ENCODE measurements around the gene SYNDIG1. TPM values are rescaled to one million over a fixed set of nuclear protein-coding genes. Genes with fewer than 3 reads are reported as not detected.

SYNDIG1 gene
- total RNA-seq, 1 experiment from 2014 or later = not detected

- H3K9me3 Mint-ChIP-seq (ENCODE audit: unreplicated experiment) = no peaks in the 10 kb centered on the region
- Histone ChIP-seq H3K4me1 (no peaks in the 10 kb centered on the region), H3K27me3 (replicated peaks; ENCODE audit: control insufficient read depth, insufficient read depth, low read length) (no peaks in the 10 kb centered on the region; the same call in 1 of the 2 replicates), H3K36me3 (ENCODE audit: control insufficient read depth, insufficient read depth, low read length) (no peaks in the 10 kb centered on the region), H3K4me3 (ENCODE audit: low read depth, low read length) (no peak overlapping the region), H3K9me3 (no peaks in the 10 kb centered on the region)
- H3K27ac Mint-ChIP-seq (ENCODE audit: unreplicated experiment) = no peak overlapping the region
- peaks cover 12% of the 10 kb centered on the region for H3K27me3 Mint-ChIP-seq (ENCODE audit: insufficient read depth, unreplicated experiment)
- no peak overlapping the region for H3K4me3 Mint-ChIP-seq (ENCODE audit: unreplicated experiment)
- TF ChIP-seq CTCF (IDR thresholded peaks at IDR 0.05; ENCODE audit: insufficient read depth in 1 of 2, low read depth in 1 of 2, low read length in 1 of 2, severe bottlenecking in 1 of 2, unreplicated experiment in 1 of 2) = no peak
- ChIA-PET CTCF (no interaction called here), POLR2A (no interaction called here)
- H3K36me3 Mint-ChIP-seq (ENCODE audit: insufficient read depth, unreplicated experiment) = no peaks in the 10 kb centered on the region
- intact Hi-C loops (cut with micrococcal nuclease; ENCODE audit: unreplicated experiment) = no loop called here
- BruUV-seq (replicated peaks) = no TSS peak
- DNase-seq = no peak
- H3K4me1 Mint-ChIP-seq (ENCODE audit: low read depth, unreplicated experiment) = no peaks in the 10 kb centered on the region
Measured at GRCh38 chr20:24640686-24641085, 171.3 kb downstream of the SYNDIG1 start.

- no peaks in the 10 kb centered on the region for H3K9me3 Mint-ChIP-seq (ENCODE audit: unreplicated experiment)
- no peak for DNase-seq
- no peaks in the 10 kb centered on the region for H3K4me1 ChIP-seq
- H3K27ac Mint-ChIP-seq (ENCODE audit: unreplicated experiment) = no peak overlapping the region
- TF ChIP-seq CTCF (IDR thresholded peaks at IDR 0.05; ENCODE audit: insufficient read depth in 1 of 2, low read depth in 1 of 2, low read length in 1 of 2, severe bottlenecking in 1 of 2, unreplicated experiment in 1 of 2) = no peak
- no peaks in the 10 kb centered on the region for H3K36me3 Mint-ChIP-seq (ENCODE audit: insufficient read depth, unreplicated experiment)
- ChIA-PET POLR2A (no interaction called here), CTCF (no interaction called here)
- no peaks in the 10 kb centered on the region for H3K4me1 Mint-ChIP-seq (ENCODE audit: low read depth, unreplicated experiment)
- intact Hi-C loops (cut with micrococcal nuclease; ENCODE audit: unreplicated experiment) = no loop called here
- H3K27me3 Mint-ChIP-seq (ENCODE audit: insufficient read depth, unreplicated experiment) = peaks cover 18% of the 10 kb centered on the region
- H3K4me3 Mint-ChIP-seq (ENCODE audit: unreplicated experiment) = no peak overlapping the region
- no peaks in the 10 kb centered on the region for H3K27me3 ChIP-seq (replicated peaks; ENCODE audit: control insufficient read depth, insufficient read depth, low read length)
- no peaks in the 10 kb centered on the region for H3K36me3 ChIP-seq (ENCODE audit: control insufficient read depth, insufficient read depth, low read length)
- no peaks in the 10 kb centered on the region for H3K9me3 ChIP-seq
- BruUV-seq (replicated peaks) = no TSS peak
- no peak overlapping the region for H3K4me3 ChIP-seq (ENCODE audit: low read depth, low read length)
Measured at GRCh38 chr20:24643731-24644626, 174.6 kb downstream of the SYNDIG1 start.

GRCh38 chr20:24646321-24646720, 176.9 kb downstream of the SYNDIG1 start:
- no peaks in the 10 kb centered on the region for H3K27me3 ChIP-seq (replicated peaks; ENCODE audit: control insufficient read depth, insufficient read depth, low read length)
- no peaks in the 10 kb centered on the region for H3K36me3 ChIP-seq (ENCODE audit: control insufficient read depth, insufficient read depth, low read length)
- no peaks in the 10 kb centered on the region for H3K36me3 Mint-ChIP-seq (ENCODE audit: insufficient read depth, unreplicated experiment)
- no peak overlapping the region for H3K4me3 ChIP-seq (ENCODE audit: low read depth, low read length)
- no peaks in the 10 kb centered on the region for H3K4me1 ChIP-seq
- DNase-seq = no peak
- BruUV-seq (replicated peaks) = no TSS peak
- intact Hi-C loops (cut with micrococcal nuclease; ENCODE audit: unreplicated experiment) = no loop called here
- H3K27me3 Mint-ChIP-seq (ENCODE audit: insufficient read depth, unreplicated experiment) = peaks cover 12% of the 10 kb centered on the region
- H3K4me1 Mint-ChIP-seq (ENCODE audit: low read depth, unreplicated experiment) = no peaks in the 10 kb centered on the region
- ChIA-PET POLR2A (no interaction called here), CTCF (no interaction called here)
- no peak for TF ChIP-seq CTCF (IDR thresholded peaks at IDR 0.05; ENCODE audit: insufficient read depth in 1 of 2, low read depth in 1 of 2, low read length in 1 of 2, severe bottlenecking in 1 of 2, unreplicated experiment in 1 of 2)
- H3K9me3 Mint-ChIP-seq (ENCODE audit: unreplicated experiment) = no peaks in the 10 kb centered on the region
- H3K27ac Mint-ChIP-seq (ENCODE audit: unreplicated experiment) = no peak overlapping the region
- H3K4me3 Mint-ChIP-seq (ENCODE audit: unreplicated experiment) = no peak overlapping the region
- no peaks in the 10 kb centered on the region for H3K9me3 ChIP-seq
